OCI-LY1 (cell line): ENCODE measurements around the gene ATXN1.

Source experiments
- H2AFZ ChIP-seq: fragments of 200-600 bp; sonication (generic), shearing (Covaris generic); 2 replicates; pipeline ENCODE4 v1.6.0; 2014; ENCODE audit warnings: antibody characterized with exemption, mild to moderate bottlenecking, low read length
- H3F3A ChIP-seq: fragments of 200-600 bp; sonication (generic), shearing (Covaris generic); 2 replicates; pipeline ENCODE4 v1.6.0; 2014; ENCODE audit warnings: mild to moderate bottlenecking, antibody characterized with exemption, low read length, moderate library complexity; ENCODE audit not compliant: insufficient read depth
- H3K27ac ChIP-seq: fragments of 200-600 bp; sonication (generic); 2 replicates; pipeline ENCODE4 v1.5.1; 2014; ENCODE audit warnings: low read length, mixed run types, mild to moderate bottlenecking, low read depth; ENCODE audit not compliant: poor library complexity, severe bottlenecking
- H3K27me3 ChIP-seq: fragments of 200-600 bp; sonication (generic); 2 replicates; pipeline ENCODE4 v1.6.0; 2014; ENCODE audit warnings: antibody characterized with exemption, mild to moderate bottlenecking, low read length, moderate library complexity; ENCODE audit not compliant: insufficient read depth
- H3K36me3 ChIP-seq: fragments of 200-600 bp; sonication (generic); 2 replicates; pipeline ENCODE4 v1.6.1; 2014; ENCODE audit warnings: mild to moderate bottlenecking, antibody characterized with exemption, low read length, moderate library complexity, mixed read lengths; ENCODE audit not compliant: insufficient read depth
- H3K4me1 ChIP-seq: fragments of 200-600 bp; sonication (generic); 2 replicates; pipeline ENCODE4 v1.5.1; 2014; ENCODE audit warnings: mild to moderate bottlenecking, low read length, moderate library complexity; ENCODE audit not compliant: insufficient read depth, severe bottlenecking
- H3K4me2 ChIP-seq: fragments of 200-600 bp; sonication (generic), shearing (Covaris generic); 2 replicates; pipeline ENCODE4 v1.6.1; 2014; ENCODE audit warnings: low read length
- H3K4me3 ChIP-seq: fragments of 200-600 bp; sonication (generic); 2 replicates; pipeline ENCODE4 v1.5.1; 2014; ENCODE audit warnings: low read length, low read depth, mild to moderate bottlenecking, mixed read lengths; ENCODE audit not compliant: poor library complexity, severe bottlenecking
- H3K79me2 ChIP-seq: fragments of 200-600 bp; shearing (Covaris generic); 2 replicates; pipeline ENCODE4 v1.6.1; 2016; ENCODE audit warnings: mixed run types, low read length, mixed read lengths; ENCODE audit not compliant: insufficient read depth
- H3K9ac ChIP-seq: fragments of 200-600 bp; sonication (generic), shearing (Covaris generic); 2 replicates; pipeline ENCODE4 v1.6.1; 2014; ENCODE audit warnings: mild to moderate bottlenecking, low read length, mixed read lengths
- H3K9me2 ChIP-seq: fragments of 200-600 bp; sonication (generic), shearing (Covaris generic); 2 replicates; pipeline ENCODE4 v1.6.1; 2014; ENCODE audit warnings: low read depth, mild to moderate bottlenecking, low read length, mixed read lengths
- H3K9me3 ChIP-seq: fragments of 200-600 bp; shearing (Covaris generic); 2 replicates; pipeline ENCODE4 v1.6.1; 2014; ENCODE audit warnings: low read length, mixed read lengths
- H4K20me1 ChIP-seq: fragments of 200-600 bp; sonication (generic), shearing (Covaris generic); 2 replicates; pipeline ENCODE4 v1.6.0; 2016; ENCODE audit warnings: mild to moderate bottlenecking, low read length; ENCODE audit not compliant: insufficient read depth
- EZH2 ChIP-seq: fragments of 200-600 bp; sonication (generic), shearing (Covaris generic); IDR thresholded peaks from 2 replicates; pipeline ENCODE4 v1.8.0; 2017; ENCODE audit warnings: borderline replicate concordance, mixed run types, mild to moderate bottlenecking, antibody characterized with exemption, low read length, moderate library complexity, mixed read lengths
- TF ChIP-seq, protein P1 (sequence below): fragments of 200-600 bp; sonication (generic), shearing (Covaris generic); IDR thresholded peaks from 2 replicates; pipeline ENCODE4 v1.5.1; 2017; ENCODE audit warnings: mild to moderate bottlenecking, antibody characterized with exemption, low read length, moderate library complexity, mixed read lengths

ATXN1 gene

DNA sequence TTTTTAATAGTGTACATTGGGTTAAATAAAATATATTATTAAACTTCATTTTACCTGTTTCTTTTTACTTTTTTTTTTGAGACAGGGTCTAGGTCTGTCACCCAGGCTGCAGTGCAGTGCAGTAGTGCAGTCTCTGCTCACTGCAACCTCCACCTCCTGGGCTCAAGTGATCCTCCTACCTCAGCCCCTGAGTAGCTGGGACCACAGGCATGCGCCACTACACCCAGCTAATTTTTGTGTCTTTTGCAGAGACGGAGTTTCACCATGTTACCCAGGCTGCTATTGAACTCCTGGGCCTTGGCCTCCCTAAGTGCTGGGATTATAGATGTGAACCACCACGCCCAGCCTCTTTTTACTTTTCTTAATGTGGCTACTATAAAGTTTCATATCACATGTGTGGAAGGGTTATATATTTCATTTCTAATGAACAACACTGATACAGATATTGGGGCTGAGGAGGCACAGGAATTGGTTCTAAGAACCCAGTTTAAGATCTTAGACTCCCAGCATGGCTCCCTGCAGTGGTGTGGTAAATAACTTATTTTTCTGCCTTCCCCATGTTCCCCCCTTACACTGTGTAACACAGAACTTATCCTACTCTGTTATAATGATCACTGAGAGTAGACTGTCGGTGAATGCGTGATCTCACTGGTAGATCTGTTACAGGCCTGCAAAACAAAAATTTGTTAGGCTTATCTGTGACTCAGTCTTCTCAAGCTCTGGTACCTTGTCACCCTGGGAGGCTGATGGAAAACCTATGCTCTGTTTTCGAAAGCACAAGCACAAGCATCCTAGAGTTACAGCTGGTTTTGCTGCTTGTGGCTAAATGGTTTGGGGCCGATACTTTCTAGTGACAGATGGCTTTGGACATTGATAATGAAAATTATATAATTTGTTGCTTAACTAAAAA, 5.8 kb upstream of the ATXN1 start:
- Histone ChIP-seq H3K4me1 (peaks cover 9% of the 10 kb centered on the region), H3F3A (no peaks in the 10 kb centered on the region), H3K9me2 (no peaks in the 10 kb centered on the region), H3K27ac (no peak overlapping the region), H3K27me3 (no peaks in the 10 kb centered on the region), H3K9me3 (no peaks in the 10 kb centered on the region), H3K4me3 (no peak overlapping the region), H2AFZ (no peak overlapping the region), H3K4me2 (no peak overlapping the region), H4K20me1 (no peaks in the 10 kb centered on the region), H3K36me3 (no peaks in the 10 kb centered on the region), H3K79me2 (no peaks in the 10 kb centered on the region), H3K9ac (no peak overlapping the region)
- TF ChIP-seq, protein P1, sequence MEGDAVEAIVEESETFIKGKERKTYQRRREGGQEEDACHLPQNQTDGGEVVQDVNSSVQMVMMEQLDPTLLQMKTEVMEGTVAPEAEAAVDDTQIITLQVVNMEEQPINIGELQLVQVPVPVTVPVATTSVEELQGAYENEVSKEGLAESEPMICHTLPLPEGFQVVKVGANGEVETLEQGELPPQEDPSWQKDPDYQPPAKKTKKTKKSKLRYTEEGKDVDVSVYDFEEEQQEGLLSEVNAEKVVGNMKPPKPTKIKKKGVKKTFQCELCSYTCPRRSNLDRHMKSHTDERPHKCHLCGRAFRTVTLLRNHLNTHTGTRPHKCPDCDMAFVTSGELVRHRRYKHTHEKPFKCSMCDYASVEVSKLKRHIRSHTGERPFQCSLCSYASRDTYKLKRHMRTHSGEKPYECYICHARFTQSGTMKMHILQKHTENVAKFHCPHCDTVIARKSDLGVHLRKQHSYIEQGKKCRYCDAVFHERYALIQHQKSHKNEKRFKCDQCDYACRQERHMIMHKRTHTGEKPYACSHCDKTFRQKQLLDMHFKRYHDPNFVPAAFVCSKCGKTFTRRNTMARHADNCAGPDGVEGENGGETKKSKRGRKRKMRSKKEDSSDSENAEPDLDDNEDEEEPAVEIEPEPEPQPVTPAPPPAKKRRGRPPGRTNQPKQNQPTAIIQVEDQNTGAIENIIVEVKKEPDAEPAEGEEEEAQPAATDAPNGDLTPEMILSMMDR, result no peak
- no peak for TF ChIP-seq EZH2

DNA sequence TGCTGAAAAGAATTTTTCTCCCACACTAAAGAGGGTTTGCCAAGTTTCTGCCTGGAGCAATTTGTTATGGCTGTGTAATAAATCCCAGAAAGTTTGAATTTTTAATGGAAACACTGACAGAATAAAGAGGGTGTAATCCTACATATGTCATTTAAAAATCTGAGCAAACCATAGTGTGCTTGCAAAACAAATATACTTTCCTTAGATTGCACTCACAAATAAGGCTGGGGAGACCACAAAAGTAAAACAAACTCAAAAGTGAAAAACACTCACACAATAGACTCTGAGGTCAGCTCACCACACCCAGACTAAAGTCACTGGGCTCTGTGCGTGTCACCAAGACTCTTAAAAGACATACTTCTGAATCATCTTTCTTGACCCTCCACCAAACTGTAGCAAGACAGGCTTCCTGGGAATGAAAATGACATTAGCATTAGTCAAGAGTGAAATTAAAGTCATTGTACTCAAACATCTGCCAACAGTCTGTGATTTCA, 4.8 kb upstream of the ATXN1 start:
- no peak overlapping the region for H3K9ac ChIP-seq

DNA sequence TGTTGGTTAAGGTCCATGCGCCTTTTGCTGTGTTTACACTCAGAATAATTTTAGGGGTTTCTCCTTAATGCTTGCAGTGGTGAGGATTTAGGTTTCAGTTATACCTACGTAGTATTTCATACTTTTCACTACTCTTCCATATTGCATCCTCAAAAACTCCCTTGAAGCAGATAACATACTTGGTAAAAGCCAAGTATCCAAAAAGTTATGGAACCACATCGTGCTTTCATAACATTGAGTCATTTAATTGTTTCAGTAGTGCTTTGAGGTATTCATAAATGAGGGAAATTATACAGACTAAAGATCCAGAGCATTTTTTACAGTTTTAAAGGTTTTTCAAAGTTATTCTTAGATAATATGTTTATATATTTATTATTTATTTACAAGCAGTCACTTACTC, 4.0 kb upstream of the ATXN1 start:
- H3K4me3 ChIP-seq, result no peak overlapping the region
- H3K27me3 ChIP-seq, result no peaks in the 10 kb centered on the region; the same call in 1 of the 2 replicates
- H3K9me3 ChIP-seq, result no peaks in the 10 kb centered on the region
- H3K4me2 ChIP-seq, result no peak overlapping the region
- H3K4me1 ChIP-seq, result peaks cover 19% of the 10 kb centered on the region
- H3K9me2 ChIP-seq, result no peaks in the 10 kb centered on the region
- no peaks in the 10 kb centered on the region for H3K79me2 ChIP-seq
- TF ChIP-seq, protein P1, result no peak
- no peak for TF ChIP-seq EZH2
- H3K27ac ChIP-seq, result no peak overlapping the region
- H3F3A ChIP-seq, result no peaks in the 10 kb centered on the region
- no peak overlapping the region for H2AFZ ChIP-seq
- no peaks in the 10 kb centered on the region for H4K20me1 ChIP-seq
- no peaks in the 10 kb centered on the region for H3K36me3 ChIP-seq
- H3K9ac ChIP-seq, result no peak overlapping the region

More for the DNA sequence above, 4.8 kb upstream of the ATXN1 start:
- Histone ChIP-seq H2AFZ (no peak overlapping the region), H3K27ac (no peak overlapping the region), H4K20me1 (no peaks in the 10 kb centered on the region), H3K4me1 (peaks cover 16% of the 10 kb centered on the region), H3K4me2 (no peak overlapping the region), H3K9me2 (no peaks in the 10 kb centered on the region), H3K36me3 (no peaks in the 10 kb centered on the region), H3K27me3 (no peaks in the 10 kb centered on the region; the same call in 1 of the 2 replicates), H3K79me2 (no peaks in the 10 kb centered on the region), H3F3A (no peaks in the 10 kb centered on the region), H3K4me3 (no peak overlapping the region), H3K9me3 (no peaks in the 10 kb centered on the region)
- no peak for TF ChIP-seq EZH2
- TF ChIP-seq, protein P1, result no peak
